ENCODE results near the gene SKIC8. TPM values are rescaled to one million over a fixed set of nuclear protein-coding genes. Genes with fewer than 3 reads are reported as not detected.

SKIC8 gene
- total RNA-seq, 2 donors from 2014 or later = 46.3 to 55.4 TPM

GRCh38 chr15:78320183-78320582 is 20.8 kb upstream of the SKIC8 start:
- no peak for TF ChIP-seq CTCF (conservative IDR thresholded peaks at IDR 0.05)
- peak; percentile 51 for DNase-seq
- Histone ChIP-seq H3K4me1 (ENCODE audit: control insufficient read depth, insufficient read depth, low read length) (peaks cover 16% of the 10 kb centered on the region), H3K9ac (ENCODE audit: extremely low read depth, low read length, poor library complexity, severe bottlenecking) (no peak overlapping the region), H3K36me3 (ENCODE audit: control insufficient read depth, insufficient read depth, low read length) (no peaks in the 10 kb centered on the region), H3K9me3 (ENCODE audit: control insufficient read depth, low read length) (no peaks in the 10 kb centered on the region), H3K27me3 (ENCODE audit: control insufficient read depth, insufficient read depth, low read length, poor library complexity, severe bottlenecking) (no peaks in the 10 kb centered on the region), H3K27ac (ENCODE audit: low read depth, low read length) (peak overlapping the region; percentile 86), H3K4me3 (ENCODE audit: low read length) (no peak overlapping the region)
- H3K4me3 Mint-ChIP-seq = no peak overlapping the region
- H3K27ac Mint-ChIP-seq = no peak overlapping the region
- H3K27me3 Mint-ChIP-seq (ENCODE audit: insufficient read depth) = no peaks in the 10 kb centered on the region
- 60 to 86% methylated on average over 1 to 5 of the region's 5 CpGs for WGBS, 2 experiments (ENCODE audit: insufficient coverage in 1 of 2, insufficient read length in 1 of 2)
- peaks cover 41% of the 10 kb centered on the region for H3K4me1 Mint-ChIP-seq
- no peaks in the 10 kb centered on the region for H3K9me3 Mint-ChIP-seq
- H3K36me3 Mint-ChIP-seq (ENCODE audit: low read depth) = no peaks in the 10 kb centered on the region

- peaks cover 35% of the 10 kb centered on the region for H3K4me1 Mint-ChIP-seq
- Histone ChIP-seq H3K27me3 (ENCODE audit: control insufficient read depth, insufficient read depth, low read length, poor library complexity, severe bottlenecking) (no peaks in the 10 kb centered on the region), H3K4me1 (ENCODE audit: control insufficient read depth, insufficient read depth, low read length) (peaks cover 13% of the 10 kb centered on the region), H3K9me3 (ENCODE audit: control insufficient read depth, low read length) (no peaks in the 10 kb centered on the region), H3K4me3 (ENCODE audit: low read length) (no peak overlapping the region), H3K9ac (ENCODE audit: extremely low read depth, low read length, poor library complexity, severe bottlenecking) (no peak overlapping the region), H3K36me3 (ENCODE audit: control insufficient read depth, insufficient read depth, low read length) (no peaks in the 10 kb centered on the region), H3K27ac (ENCODE audit: low read depth, low read length) (peak overlapping the region; percentile 86)
- WGBS, 2 experiments (ENCODE audit: insufficient coverage in 1 of 2, insufficient read length in 1 of 2) = 60 to 87% methylated on average over 2 to 10 of the region's 10 CpGs
- no peak overlapping the region for H3K27ac Mint-ChIP-seq
- DNase-seq = no peak
- no peaks in the 10 kb centered on the region for H3K27me3 Mint-ChIP-seq (ENCODE audit: insufficient read depth)
- H3K36me3 Mint-ChIP-seq (ENCODE audit: low read depth) = no peaks in the 10 kb centered on the region
- H3K4me3 Mint-ChIP-seq = no peak overlapping the region
- TF ChIP-seq CTCF (conservative IDR thresholded peaks at IDR 0.05) = no peak
- no peaks in the 10 kb centered on the region for H3K9me3 Mint-ChIP-seq
Measured at GRCh38 chr15:78319588-78319987, 20.2 kb upstream of the SKIC8 start.

GRCh38 chr15:78317145-78317836 is 17.9 kb upstream of the SKIC8 start:
- Mint-ChIP-seq H3K27ac (peak overlapping the region; percentile 88), H3K9me3 (no peaks in the 10 kb centered on the region), H3K36me3 (ENCODE audit: low read depth) (no peaks in the 10 kb centered on the region), H3K4me1 (peaks cover 31% of the 10 kb centered on the region), H3K4me3 (no peak overlapping the region), H3K27me3 (ENCODE audit: insufficient read depth) (no peaks in the 10 kb centered on the region)
- Histone ChIP-seq H3K9me3 (ENCODE audit: control insufficient read depth, low read length) (no peaks in the 10 kb centered on the region), H3K27ac (ENCODE audit: low read depth, low read length) (peak overlapping the region; percentile 97), H3K27me3 (ENCODE audit: control insufficient read depth, insufficient read depth, low read length, poor library complexity, severe bottlenecking) (no peaks in the 10 kb centered on the region), H3K4me3 (ENCODE audit: low read length) (no peak overlapping the region), H3K4me1 (ENCODE audit: control insufficient read depth, insufficient read depth, low read length) (peaks cover 4% of the 10 kb centered on the region), H3K36me3 (ENCODE audit: control insufficient read depth, insufficient read depth, low read length) (no peaks in the 10 kb centered on the region), H3K9ac (ENCODE audit: extremely low read depth, low read length, poor library complexity, severe bottlenecking) (no peak overlapping the region)
- peak; percentile 29 for TF ChIP-seq CTCF (conservative IDR thresholded peaks at IDR 0.05)
- WGBS, 2 experiments (ENCODE audit: insufficient coverage in 1 of 2, insufficient read length in 1 of 2) = 94 to 100% methylated on average over 4 to 8 of the region's 8 CpGs
- DNase-seq = peak; percentile 49
